HEK293 (cell line): ENCODE data around the gene LHFPL3.

ENCODE experiments used
- CTCF ChIA-PET: fragments of 350-600 bp; formaldehyde crosslinking; extraction: SDS; loops from one replicate; lab custom pipeline; 2021; ENCODE audit warnings: antibody characterized with exemption; lab: Yijun Ruan, JAX
- POLR2A ChIA-PET: fragments of 300-600 bp; formaldehyde crosslinking; extraction: SDS; loops from one replicate; lab custom pipeline; 2020; ENCODE audit warnings: antibody characterized with exemption, inconsistent platforms; lab: Yijun Ruan, JAX
- H3K27ac ChIP-seq: fragments of 200-500 bp; sonication (Bioruptor generic); 2 replicates; pipeline ENCODE4 v1.5.1; 2014; ENCODE audit warnings: low read depth, low read length, control low read depth, inconsistent platforms; ENCODE audit errors: extremely low read depth
- H3K36me3 ChIP-seq, 2 experiments: fragments of 200-500 bp in 1 of 2; sonication (Bioruptor generic) in 1 of 2; 1 replicate in 1 of 2; 2 replicates in 1 of 2; pipeline ENCODE4 v1.5.1; 2014 to 2017; ENCODE audit warnings: inconsistent platforms in 2 of 2, low read length in 2 of 2; ENCODE audit not compliant: control insufficient read depth in 2 of 2, insufficient read depth in 1 of 2
- H3K4me1 ChIP-seq: fragments of 200-500 bp; sonication (Bioruptor generic); 2 replicates; pipeline ENCODE4 v1.5.1; 2014; ENCODE audit warnings: mild to moderate bottlenecking, low read length, inconsistent platforms; ENCODE audit not compliant: control insufficient read depth, insufficient read depth
- H3K4me3 ChIP-seq: 2 replicates; pipeline ENCODE4 v1.5.1; 2011; ENCODE audit warnings: low read depth, mild to moderate bottlenecking, control low read depth, low read length, moderate library complexity
- H3K9me3 ChIP-seq: fragments of 200-500 bp; sonication (Bioruptor generic); 2 replicates; pipeline ENCODE4 v1.5.1; 2014; ENCODE audit warnings: low read depth, low read length, inconsistent platforms; ENCODE audit not compliant: control insufficient read depth, insufficient read depth
- BCL11B ChIP-seq: fragments of 450-650 bp; formaldehyde crosslinking; IDR thresholded peaks from 2 replicates; pipeline ENCODE4 v1.5.1; 2016; ENCODE audit warnings: low read depth, missing biosample characterization, missing genetic modification characterization
- HIC1 ChIP-seq: fragments of 450-650 bp; formaldehyde crosslinking; IDR thresholded peaks from 2 replicates; pipeline ENCODE4 v1.5.1; 2016; ENCODE audit warnings: missing biosample characterization, missing genetic modification characterization
- HOXC10 ChIP-seq: sonication (generic); formaldehyde crosslinking; IDR thresholded peaks from 2 replicates; pipeline ENCODE4 v1.8.1; 2023; ENCODE audit warnings: mild to moderate bottlenecking, missing genetic modification reagents
- SP3 ChIP-seq: fragments of 450-650 bp; formaldehyde crosslinking; IDR thresholded peaks from 2 replicates; pipeline ENCODE4 v1.5.1; 2016; ENCODE audit warnings: missing biosample characterization, missing genetic modification characterization
- ZNF114 ChIP-seq: fragments of 450-650 bp; formaldehyde crosslinking; IDR thresholded peaks from 2 replicates; pipeline ENCODE4 v1.5.0; 2017; ENCODE audit warnings: missing biosample characterization, missing genetic modification characterization
- ZNF140 ChIP-seq: fragments of 450-650 bp; formaldehyde crosslinking; IDR thresholded peaks from 2 replicates; pipeline ENCODE4 v1.5.1; 2016; ENCODE audit warnings: missing biosample characterization, missing genetic modification characterization
- ZNF148 ChIP-seq: fragments of 450-650 bp; formaldehyde crosslinking; IDR thresholded peaks from 2 replicates; pipeline ENCODE4 v1.5.0; 2017; ENCODE audit warnings: missing biosample characterization, missing genetic modification characterization, borderline replicate concordance
- ZNF16 ChIP-seq: fragments of 450-650 bp; formaldehyde crosslinking; IDR thresholded peaks from 2 replicates; pipeline ENCODE4 v1.5.1; 2016; ENCODE audit warnings: low read depth, missing biosample characterization, missing genetic modification characterization
- ZNF19 ChIP-seq: fragments of 450-650 bp; formaldehyde crosslinking; IDR thresholded peaks from 2 replicates; pipeline ENCODE4; 2016; ENCODE audit warnings: missing biosample characterization, missing genetic modification characterization, low read depth
- ZNF335 ChIP-seq: fragments of 450-650 bp; formaldehyde crosslinking; conservative IDR thresholded peaks from 2 replicates; pipeline ENCODE4 v1.5.1; 2016; ENCODE audit warnings: missing biosample characterization, missing genetic modification characterization
- ZNF394 ChIP-seq: fragments of 450-650 bp; formaldehyde crosslinking; IDR thresholded peaks from 2 replicates; pipeline ENCODE4 v1.5.1; 2016; ENCODE audit warnings: missing biosample characterization, missing genetic modification characterization, mild to moderate bottlenecking, moderate library complexity, borderline replicate concordance
- ZNF423 ChIP-seq: fragments of 450-650 bp; formaldehyde crosslinking; IDR thresholded peaks from 2 replicates; pipeline ENCODE4 v1.5.1; 2016; ENCODE audit warnings: missing biosample characterization, missing genetic modification characterization
- ZNF510 ChIP-seq: fragments of 450-650 bp; formaldehyde crosslinking; IDR thresholded peaks from 2 replicates; pipeline ENCODE4 v1.5.1; 2018; ENCODE audit warnings: mild to moderate bottlenecking, missing genetic modification characterization, missing biosample characterization; ENCODE audit not compliant: insufficient replicate concordance
- ZNF513 ChIP-seq: fragments of 450-650 bp; IDR thresholded peaks from 2 replicates; pipeline ENCODE4 v1.5.1; 2018; ENCODE audit warnings: missing biosample characterization, missing genetic modification characterization
- ZNF521 ChIP-seq: fragments of 450-650 bp; formaldehyde crosslinking; IDR thresholded peaks from 2 replicates; pipeline ENCODE4 v1.5.1; 2017; ENCODE audit warnings: missing biosample characterization, mild to moderate bottlenecking, missing genetic modification characterization
- ZNF549 ChIP-seq: fragments of 450-650 bp; IDR thresholded peaks from 2 replicates; pipeline ENCODE4 v1.5.1; 2018; ENCODE audit warnings: missing biosample characterization, missing genetic modification characterization, mild to moderate bottlenecking, inconsistent platforms, moderate library complexity
- ZNF561 ChIP-seq: fragments of 450-650 bp; IDR thresholded peaks from 2 replicates; pipeline ENCODE4 v1.5.1; 2018; ENCODE audit warnings: missing biosample characterization, missing genetic modification characterization, borderline replicate concordance
- ZNF571 ChIP-seq: fragments of 450-650 bp; formaldehyde crosslinking; IDR thresholded peaks from 2 replicates; pipeline ENCODE4 v1.5.0; 2017; ENCODE audit warnings: missing biosample characterization, missing genetic modification characterization
- ZNF585B ChIP-seq: fragments of 450-650 bp; formaldehyde crosslinking; IDR thresholded peaks from 2 replicates; pipeline ENCODE4 v1.5.1; 2016; ENCODE audit warnings: missing biosample characterization, missing genetic modification characterization
- ZNF610 ChIP-seq: fragments of 450-650 bp; formaldehyde crosslinking; IDR thresholded peaks from 2 replicates; pipeline ENCODE4 v1.5.1; 2016; ENCODE audit warnings: missing biosample characterization, missing genetic modification characterization, borderline replicate concordance
- ZNF792 ChIP-seq: fragments of 450-650 bp; formaldehyde crosslinking; IDR thresholded peaks from 2 replicates; pipeline ENCODE4 v1.5.1; 2016; ENCODE audit warnings: missing biosample characterization, missing genetic modification characterization
- ZSCAN16 ChIP-seq: fragments of 450-650 bp; formaldehyde crosslinking; IDR thresholded peaks from 2 replicates; pipeline ENCODE4 v1.5.1; 2016; ENCODE audit warnings: missing biosample characterization, missing genetic modification characterization
- TF ChIP-seq, protein P1 (sequence below): fragments of 450-650 bp; formaldehyde crosslinking; IDR thresholded peaks from 2 replicates; pipeline ENCODE4 v1.5.1; 2017; ENCODE audit warnings: missing biosample characterization, missing genetic modification characterization
- TF ChIP-seq, protein P2 (sequence below): fragments of 450-650 bp; formaldehyde crosslinking; IDR thresholded peaks from 2 replicates; pipeline ENCODE4 v1.5.1; 2016; ENCODE audit warnings: missing biosample characterization, missing genetic modification characterization, low read depth
- TF ChIP-seq, protein P3 (sequence below): fragments of 450-650 bp; formaldehyde crosslinking; IDR thresholded peaks from 2 replicates; pipeline ENCODE4 v1.5.1; 2016; ENCODE audit warnings: missing biosample characterization, missing genetic modification characterization

LHFPL3 gene

DNA sequence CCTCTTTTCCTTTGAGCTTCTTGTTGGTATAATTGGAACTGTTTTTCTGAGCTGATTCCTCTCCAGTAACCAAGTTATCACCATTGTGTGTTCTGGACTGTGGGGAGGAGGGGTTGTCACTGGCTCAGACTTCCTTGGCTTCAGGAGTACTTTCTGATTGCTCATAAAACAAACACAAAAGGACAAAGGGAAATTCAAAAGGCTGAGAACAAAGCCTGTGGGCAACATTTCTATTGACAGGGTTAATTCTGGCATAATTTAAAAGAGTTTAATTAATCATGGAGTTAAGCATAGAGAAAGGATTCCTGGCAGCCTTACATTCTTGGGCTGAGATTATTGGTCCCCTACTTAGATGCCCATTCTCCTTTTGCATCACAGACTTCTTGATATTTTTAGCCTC is 462.7 kb downstream of the LHFPL3 start:
- POLR2A ChIA-PET, result no interaction called here
- Histone ChIP-seq H3K4me1 (no peaks in the 10 kb centered on the region), H3K27ac (no peak overlapping the region), H3K36me3 (no peaks in the 10 kb centered on the region), H3K9me3 (no peaks in the 10 kb centered on the region), H3K4me3 (no peak overlapping the region)
- TF ChIP-seq ZNF561 (tag by site-specific recombination), result no peak
- no peak for TF ChIP-seq ZNF610 (tag by site-specific recombination)
- TF ChIP-seq, protein P1, sequence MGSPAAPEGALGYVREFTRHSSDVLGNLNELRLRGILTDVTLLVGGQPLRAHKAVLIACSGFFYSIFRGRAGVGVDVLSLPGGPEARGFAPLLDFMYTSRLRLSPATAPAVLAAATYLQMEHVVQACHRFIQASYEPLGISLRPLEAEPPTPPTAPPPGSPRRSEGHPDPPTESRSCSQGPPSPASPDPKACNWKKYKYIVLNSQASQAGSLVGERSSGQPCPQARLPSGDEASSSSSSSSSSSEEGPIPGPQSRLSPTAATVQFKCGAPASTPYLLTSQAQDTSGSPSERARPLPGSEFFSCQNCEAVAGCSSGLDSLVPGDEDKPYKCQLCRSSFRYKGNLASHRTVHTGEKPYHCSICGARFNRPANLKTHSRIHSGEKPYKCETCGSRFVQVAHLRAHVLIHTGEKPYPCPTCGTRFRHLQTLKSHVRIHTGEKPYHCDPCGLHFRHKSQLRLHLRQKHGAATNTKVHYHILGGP (tag by site-specific recombination), result no peak
- no peak for TF ChIP-seq ZNF19 (tag by site-specific recombination)
- TF ChIP-seq ZNF148 (tag by site-specific recombination), result no peak
- TF ChIP-seq, protein P2, sequence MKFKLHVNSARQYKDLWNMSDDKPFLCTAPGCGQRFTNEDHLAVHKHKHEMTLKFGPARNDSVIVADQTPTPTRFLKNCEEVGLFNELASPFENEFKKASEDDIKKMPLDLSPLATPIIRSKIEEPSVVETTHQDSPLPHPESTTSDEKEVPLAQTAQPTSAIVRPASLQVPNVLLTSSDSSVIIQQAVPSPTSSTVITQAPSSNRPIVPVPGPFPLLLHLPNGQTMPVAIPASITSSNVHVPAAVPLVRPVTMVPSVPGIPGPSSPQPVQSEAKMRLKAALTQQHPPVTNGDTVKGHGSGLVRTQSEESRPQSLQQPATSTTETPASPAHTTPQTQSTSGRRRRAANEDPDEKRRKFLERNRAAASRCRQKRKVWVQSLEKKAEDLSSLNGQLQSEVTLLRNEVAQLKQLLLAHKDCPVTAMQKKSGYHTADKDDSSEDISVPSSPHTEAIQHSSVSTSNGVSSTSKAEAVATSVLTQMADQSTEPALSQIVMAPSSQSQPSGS, result no peak
- no peak for TF ChIP-seq ZSCAN16 (tag by site-specific recombination)
- TF ChIP-seq HOXC10 (CRISPR knock-in tag), result no peak
- CTCF ChIA-PET, result interaction anchor here (0.5 kb wide), 1 partner anchor 744 kb away, joined by 4 read pairs; no protein-coding TSS in a partner anchor

GRCh38 chr7:104793066-104793465 is 464.7 kb downstream of the LHFPL3 start:
- Histone ChIP-seq H3K9me3 (no peaks in the 10 kb centered on the region), H3K36me3 (no peaks in the 10 kb centered on the region), H3K4me1 (no peaks in the 10 kb centered on the region), H3K4me3 (no peak overlapping the region), H3K27ac (no peak overlapping the region)
- ChIA-PET CTCF (no interaction called here), POLR2A (interaction anchor here (1.1 kb wide), 1 partner anchor 9 kb away, joined by 3 read pairs; no protein-coding TSS in a partner anchor)
- TF ChIP-seq ZNF16 (tag by site-specific recombination) (no peak), ZNF423 (tag by site-specific recombination) (no peak), BCL11B (tag by site-specific recombination) (no peak), HIC1 (no peak), ZNF114 (tag by site-specific recombination) (no peak), SP3 (tag by site-specific recombination) (no peak), ZNF571 (no peak), ZSCAN16 (tag by site-specific recombination) (no peak), ZNF513 (tag by site-specific recombination) (no peak), ZNF510 (no peak), ZNF521 (no peak), ZNF335 (tag by site-specific recombination) (no peak), ZNF549 (tag by site-specific recombination) (no peak), ZNF792 (no peak), ZNF394 (tag by site-specific recombination) (no peak), ZNF140 (no peak), ZNF585B (tag by site-specific recombination) (no peak)
- TF ChIP-seq, protein P3, sequence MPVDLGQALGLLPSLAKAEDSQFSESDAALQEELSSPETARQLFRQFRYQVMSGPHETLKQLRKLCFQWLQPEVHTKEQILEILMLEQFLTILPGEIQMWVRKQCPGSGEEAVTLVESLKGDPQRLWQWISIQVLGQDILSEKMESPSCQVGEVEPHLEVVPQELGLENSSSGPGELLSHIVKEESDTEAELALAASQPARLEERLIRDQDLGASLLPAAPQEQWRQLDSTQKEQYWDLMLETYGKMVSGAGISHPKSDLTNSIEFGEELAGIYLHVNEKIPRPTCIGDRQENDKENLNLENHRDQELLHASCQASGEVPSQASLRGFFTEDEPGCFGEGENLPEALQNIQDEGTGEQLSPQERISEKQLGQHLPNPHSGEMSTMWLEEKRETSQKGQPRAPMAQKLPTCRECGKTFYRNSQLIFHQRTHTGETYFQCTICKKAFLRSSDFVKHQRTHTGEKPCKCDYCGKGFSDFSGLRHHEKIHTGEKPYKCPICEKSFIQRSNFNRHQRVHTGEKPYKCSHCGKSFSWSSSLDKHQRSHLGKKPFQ (tag by site-specific recombination), result no peak
